GM18498 (cell line): ENCODE results near the gene VSIG10L.

Experiments used
- ATAC-seq: cut with Tn5 transposase; IDR thresholded peaks from one replicate; pipeline ENCODE4 v1.9.1; 2021; ENCODE audit warnings: mild to moderate bottlenecking, moderate library complexity; ENCODE audit not compliant: unreplicated experiment

Gene VSIG10L

GRCh38 chr19:51339313-51339686, 2.6 kb downstream of the VSIG10L start:
- ATAC-seq = peak; percentile 7

- ATAC-seq = peak; percentile 57
Observed at GRCh38 chr19:51338563-51339312, 3.2 kb downstream of the VSIG10L start.

GRCh38 chr19:51337861-51338562, 3.9 kb downstream of the VSIG10L start:
- no peak for ATAC-seq

- no peak for ATAC-seq
Observed at GRCh38 chr19:51337141-51337860, 4.6 kb downstream of the VSIG10L start.

GRCh38 chr19:51333836-51334460, 8.0 kb downstream of the VSIG10L start:
- ATAC-seq = no peak

- ATAC-seq = no peak
Observed at GRCh38 chr19:51331716-51332115, 10.2 kb downstream of the VSIG10L start.

GRCh38 chr19:51331193-51331592, 10.7 kb downstream of the VSIG10L start:
- ATAC-seq = no peak

GRCh38 chr19:51330366-51330765, 11.6 kb downstream of the VSIG10L start:
- no peak for ATAC-seq

GRCh38 chr19:51329411-51329810, 12.5 kb downstream of the VSIG10L start:
- no peak for ATAC-seq

GRCh38 chr19:51327066-51328001, 14.6 kb downstream of the VSIG10L start:
- ATAC-seq = no peak

- ATAC-seq = no peak
Observed at GRCh38 chr19:51326216-51327065, 15.5 kb downstream of the VSIG10L start.

GRCh38 chr19:51325161-51325976, 16.6 kb downstream of the VSIG10L start:
- ATAC-seq = no peak

- ATAC-seq = no peak
Observed at GRCh38 chr19:51324167-51324481, 17.8 kb downstream of the VSIG10L start.

- ATAC-seq = no peak
Observed at GRCh38 chr19:51323481-51324166, 18.3 kb downstream of the VSIG10L start.

- no peak for ATAC-seq
Observed at GRCh38 chr19:51321799-51322198, 20.1 kb downstream of the VSIG10L start.

GRCh38 chr19:51320280-51320657, 21.7 kb downstream of the VSIG10L start:
- no peak for ATAC-seq

GRCh38 chr19:51319649-51320279, 22.2 kb downstream of the VSIG10L start:
- no peak for ATAC-seq
